B cell (primary cell): ENCODE measurements around the gene RPL28.

Experiments used
- EZH2 ChIP-seq: IDR thresholded peaks from 2 replicates; pipeline ENCODE4 v1.6.1; 2012; ENCODE audit warnings: borderline replicate concordance, low read depth, mild to moderate bottlenecking, moderate library complexity, low read length; ENCODE audit not compliant: insufficient read depth, poor library complexity, severe bottlenecking
- TF ChIP-seq, protein P1 (sequence below): fragments of 200-600 bp; IDR thresholded peaks from one replicate; pipeline ENCODE4 v1.8.0; 2022; ENCODE audit warnings: antibody characterized with exemption, mild to moderate bottlenecking

DNA sequence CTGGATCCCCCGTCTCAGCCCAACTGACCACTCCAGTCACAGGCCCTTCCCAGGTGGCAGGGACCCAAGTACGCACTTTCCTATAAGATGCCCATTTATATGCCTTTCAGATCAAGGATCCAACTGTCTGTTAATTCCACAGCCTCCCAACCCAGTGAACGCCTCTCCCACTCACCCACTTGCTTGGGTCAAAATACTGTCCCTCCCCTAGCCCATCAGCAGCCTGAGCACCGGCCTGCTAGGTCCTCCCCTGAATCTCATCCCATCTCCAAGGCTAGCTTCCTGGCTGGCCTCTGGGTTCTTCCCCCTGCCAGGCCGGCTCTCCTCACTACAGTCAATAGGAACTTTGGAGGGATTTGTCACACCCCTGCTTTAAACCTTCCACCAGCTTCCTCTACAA, 19.9 kb downstream of the RPL28 start:
- TF ChIP-seq, protein P1, sequence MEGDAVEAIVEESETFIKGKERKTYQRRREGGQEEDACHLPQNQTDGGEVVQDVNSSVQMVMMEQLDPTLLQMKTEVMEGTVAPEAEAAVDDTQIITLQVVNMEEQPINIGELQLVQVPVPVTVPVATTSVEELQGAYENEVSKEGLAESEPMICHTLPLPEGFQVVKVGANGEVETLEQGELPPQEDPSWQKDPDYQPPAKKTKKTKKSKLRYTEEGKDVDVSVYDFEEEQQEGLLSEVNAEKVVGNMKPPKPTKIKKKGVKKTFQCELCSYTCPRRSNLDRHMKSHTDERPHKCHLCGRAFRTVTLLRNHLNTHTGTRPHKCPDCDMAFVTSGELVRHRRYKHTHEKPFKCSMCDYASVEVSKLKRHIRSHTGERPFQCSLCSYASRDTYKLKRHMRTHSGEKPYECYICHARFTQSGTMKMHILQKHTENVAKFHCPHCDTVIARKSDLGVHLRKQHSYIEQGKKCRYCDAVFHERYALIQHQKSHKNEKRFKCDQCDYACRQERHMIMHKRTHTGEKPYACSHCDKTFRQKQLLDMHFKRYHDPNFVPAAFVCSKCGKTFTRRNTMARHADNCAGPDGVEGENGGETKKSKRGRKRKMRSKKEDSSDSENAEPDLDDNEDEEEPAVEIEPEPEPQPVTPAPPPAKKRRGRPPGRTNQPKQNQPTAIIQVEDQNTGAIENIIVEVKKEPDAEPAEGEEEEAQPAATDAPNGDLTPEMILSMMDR, result no peak
- no peak for TF ChIP-seq EZH2
